Left forelimb (tissue), 1 donor: ENCODE measurements around the gene CCDC97.
"Not testable (repeated sequence)": the region's sequence is repeated elsewhere in the genome, so short reads cannot be mapped to it uniquely, and the experiment has no call there.

Experiments used
- DNase-seq: peaks from one replicate; pipeline ENCODE4 v3.0.0-alpha.2; 2018; ENCODE audit warnings: low spot score

Gene CCDC97

DNA sequence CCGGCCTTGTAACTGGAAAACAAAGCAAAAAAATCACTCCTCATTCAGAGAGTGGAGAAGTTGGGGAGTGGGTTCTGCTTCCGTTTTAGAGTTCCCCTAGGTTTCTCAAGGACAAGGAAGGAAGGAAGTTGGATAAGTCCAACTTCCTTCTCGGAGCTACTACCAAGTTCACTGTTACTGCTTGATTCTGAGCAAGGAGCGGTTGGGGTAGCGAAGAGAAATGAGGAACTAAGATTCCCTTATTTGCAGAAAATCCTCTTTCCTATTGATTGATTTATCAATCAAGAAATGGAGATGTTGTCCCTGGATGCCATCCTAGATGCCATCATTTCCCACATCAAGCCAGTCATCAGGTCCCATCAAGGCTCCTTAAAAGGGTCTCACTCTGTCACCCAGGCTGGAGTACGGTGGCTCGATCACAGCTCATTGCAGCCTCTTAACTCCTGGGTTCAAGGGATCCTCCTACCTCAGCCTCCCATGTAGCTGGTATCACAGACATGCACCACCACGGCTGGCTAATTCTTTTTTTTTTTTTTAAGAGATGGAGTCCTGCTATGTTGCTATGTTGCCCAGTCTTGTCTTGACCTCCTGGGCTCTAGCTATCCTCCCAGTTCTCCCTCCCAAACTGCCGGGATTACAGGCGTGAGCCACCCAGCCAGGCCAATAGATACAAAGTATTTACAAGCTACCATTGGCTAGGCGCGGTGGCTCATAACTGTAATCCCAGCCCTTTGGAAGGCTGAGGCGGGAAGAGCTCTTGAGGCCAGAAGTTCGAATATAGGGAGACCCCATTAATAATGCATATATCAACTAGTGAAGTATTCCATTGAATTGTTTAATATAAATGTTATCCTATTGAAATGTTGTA lies 54.8 kb downstream of the CCDC97 start:
- no peak for DNase-seq

DNA sequence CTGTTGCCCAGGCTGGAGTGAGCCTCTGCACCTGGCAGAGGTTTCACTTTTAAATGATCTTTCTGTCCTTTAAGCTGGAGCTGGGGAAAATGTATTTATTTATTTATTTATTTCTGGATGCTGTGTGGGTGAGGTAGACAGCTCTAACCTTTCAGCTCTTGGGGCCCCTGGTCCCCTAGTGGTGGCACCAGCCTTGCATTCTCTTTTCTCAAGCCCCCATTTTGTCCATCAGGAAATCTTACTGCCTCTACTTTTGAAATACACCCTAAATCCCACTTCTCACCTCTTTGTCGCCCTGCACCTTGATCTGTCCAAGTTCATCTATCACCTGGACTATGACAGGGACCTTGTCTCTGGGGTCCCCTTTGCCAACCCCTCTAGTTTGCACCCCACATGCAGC lies 56.1 kb downstream of the CCDC97 start:
- DNase-seq: no peak

- no peak for DNase-seq
Measured at GRCh38 chr19:41367848-41368301, 57.9 kb downstream of the CCDC97 start.

DNA sequence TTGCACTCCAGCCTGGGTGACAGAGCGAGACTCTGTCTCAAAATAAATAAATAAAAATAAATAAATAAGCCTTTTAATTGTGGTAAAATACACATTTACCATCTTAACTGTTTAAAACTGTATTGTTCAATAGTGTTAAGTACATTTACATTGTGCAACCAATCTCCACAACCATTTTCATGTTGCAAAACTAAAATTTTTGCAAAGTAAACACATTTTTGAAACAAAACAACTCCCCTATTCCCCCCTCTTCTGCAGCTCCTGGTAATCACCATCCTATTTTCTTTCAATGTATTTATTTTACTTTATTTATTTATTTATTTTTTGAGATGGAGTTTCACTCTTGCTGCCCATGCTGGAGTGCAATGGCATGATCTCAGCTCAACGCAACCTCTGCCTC lies 59.8 kb downstream of the CCDC97 start:
- no peak for DNase-seq

DNA sequence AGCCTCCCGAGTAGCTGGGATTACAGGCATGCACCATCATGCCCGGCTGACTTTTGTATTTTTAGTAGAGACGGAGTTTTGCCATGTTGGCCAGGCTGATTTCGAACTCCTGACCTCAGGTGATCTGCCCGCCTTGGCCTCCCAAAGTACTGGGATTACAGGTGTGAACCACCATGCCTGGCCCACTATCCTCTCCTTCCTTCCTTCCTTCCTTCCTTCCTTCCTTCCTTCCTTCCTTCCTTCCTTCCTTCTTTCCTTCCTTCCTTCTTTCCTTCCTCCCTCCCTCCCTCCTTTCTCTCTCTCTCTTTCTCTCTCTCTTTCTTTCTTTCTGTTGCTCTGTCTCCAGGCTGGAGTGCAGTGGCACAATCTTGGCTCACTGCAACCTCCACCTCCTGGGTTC lies 61.1 kb downstream of the CCDC97 start:
- not testable (repeated sequence) for DNase-seq

GRCh38 chr19:41371541-41371940 lies 61.6 kb downstream of the CCDC97 start:
- DNase-seq: no peak

DNA sequence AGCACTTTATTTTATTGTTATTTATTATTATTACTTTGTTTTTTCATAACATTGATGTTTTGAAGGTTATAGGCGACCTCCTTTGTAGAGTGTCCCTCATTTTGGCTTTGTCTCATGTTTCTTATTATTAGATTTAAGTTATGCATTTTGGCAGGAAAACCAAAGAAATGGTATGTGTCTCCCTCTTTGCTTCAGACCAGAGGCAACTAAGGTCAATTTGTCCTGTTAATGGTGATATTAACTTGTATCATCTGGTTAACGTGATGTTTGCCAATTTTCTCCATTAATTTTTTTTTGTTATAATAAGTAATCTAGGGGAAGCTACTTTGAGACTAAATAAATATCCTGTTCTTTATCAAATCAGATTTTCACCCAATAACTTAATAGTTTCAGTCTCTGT lies 62.5 kb downstream of the CCDC97 start:
- DNase-seq: no peak

- DNase-seq: peak; percentile 93
Measured at GRCh38 chr19:41373993-41374392, 64.0 kb downstream of the CCDC97 start.
